Mesendoderm (in vitro differentiated cells): Measurements from ENCODE around the gene MUSK.

Experiments
- DNase-seq: peaks from one replicate; pipeline ENCODE4 v3.0.0; 2013
- H2AK5ac ChIP-seq: 2 replicates; pipeline ENCODE4 v1.6.1; 2013; ENCODE audit warnings: low read length, inconsistent platforms
- H2BK120ac ChIP-seq: 2 replicates; pipeline ENCODE4 v1.6.1; 2013; ENCODE audit warnings: low read depth, mild to moderate bottlenecking, low read length, moderate library complexity, mixed read lengths
- H2BK15ac ChIP-seq: replicated peaks from 2 replicates; pipeline ENCODE4 v1.6.1; 2013; ENCODE audit warnings: low read depth, mild to moderate bottlenecking, moderate library complexity
- H2BK5ac ChIP-seq: 2 replicates; pipeline ENCODE4 v1.6.1; 2013; ENCODE audit warnings: low read length, inconsistent platforms
- H3K18ac ChIP-seq: 2 replicates; pipeline ENCODE4 v1.6.1; 2013; ENCODE audit warnings: mild to moderate bottlenecking, low read length, mixed read lengths
- H3K23ac ChIP-seq: one replicate; pipeline ENCODE4 v1.6.1; 2013; ENCODE audit warnings: low read length
- H3K27ac ChIP-seq: 2 replicates; pipeline ENCODE4 v1.5.1; 2013; ENCODE audit warnings: low read depth, mild to moderate bottlenecking, inconsistent platforms, low read length, moderate library complexity
- H3K27me3 ChIP-seq: 2 replicates; pipeline ENCODE4 v1.6.1; 2013; ENCODE audit warnings: low read length, control low read depth, mild to moderate bottlenecking, inconsistent platforms; ENCODE audit not compliant: insufficient read depth, poor library complexity
- H3K36me3 ChIP-seq: 2 replicates; pipeline ENCODE4 v1.6.1; 2013; ENCODE audit warnings: low read length, inconsistent platforms; ENCODE audit not compliant: control insufficient read depth, insufficient read depth
- H3K4ac ChIP-seq: one replicate; pipeline ENCODE4 v1.6.1; 2013; ENCODE audit warnings: low read depth, mild to moderate bottlenecking, low read length, moderate library complexity
- H3K4me1 ChIP-seq: 2 replicates; pipeline ENCODE4 v1.6.1; 2013; ENCODE audit warnings: low read depth, low read length, inconsistent platforms; ENCODE audit not compliant: control insufficient read depth
- H3K4me2 ChIP-seq: 2 replicates; pipeline ENCODE4 v1.6.1; 2013; ENCODE audit warnings: low read length
- H3K4me3 ChIP-seq: 2 replicates; pipeline ENCODE4 v1.5.1; 2013; ENCODE audit warnings: mild to moderate bottlenecking, low read length
- H3K56ac ChIP-seq: one replicate; pipeline ENCODE4 v1.6.1; 2013; ENCODE audit warnings: low read length
- H3K79me1 ChIP-seq: 2 replicates; pipeline ENCODE4 v1.6.1; 2013; ENCODE audit warnings: low read length, inconsistent platforms
- H3K79me2 ChIP-seq: 2 replicates; pipeline ENCODE4 v1.6.1; 2013; ENCODE audit warnings: mild to moderate bottlenecking, low read length; ENCODE audit not compliant: control insufficient read depth, insufficient read depth
- H3K9ac ChIP-seq: 2 replicates; pipeline ENCODE4 v1.6.1; 2013; ENCODE audit warnings: low read length, inconsistent platforms
- H4K5ac ChIP-seq: one replicate; pipeline ENCODE4 v1.6.1; 2013; ENCODE audit warnings: low read length
- H4K8ac ChIP-seq: one replicate; pipeline ENCODE4 v1.6.1; 2013; ENCODE audit warnings: low read depth, mild to moderate bottlenecking, control low read depth, low read length, moderate library complexity
- whole genome bisulfite sequencing: extraction: QIAGEN DNeasy Blood & Tissue Kit; methylation state at CpG from one replicate; pipeline ENCODE4 v1.1.7; 2013; ENCODE audit warnings: low lambda C conversion rate, missing lambda C conversion rate; ENCODE audit not compliant: insufficient coverage; ENCODE audit errors: extremely low coverage; 5-methylcytosine and 5-hydroxymethylcytosine counted together

Gene MUSK

DNA sequence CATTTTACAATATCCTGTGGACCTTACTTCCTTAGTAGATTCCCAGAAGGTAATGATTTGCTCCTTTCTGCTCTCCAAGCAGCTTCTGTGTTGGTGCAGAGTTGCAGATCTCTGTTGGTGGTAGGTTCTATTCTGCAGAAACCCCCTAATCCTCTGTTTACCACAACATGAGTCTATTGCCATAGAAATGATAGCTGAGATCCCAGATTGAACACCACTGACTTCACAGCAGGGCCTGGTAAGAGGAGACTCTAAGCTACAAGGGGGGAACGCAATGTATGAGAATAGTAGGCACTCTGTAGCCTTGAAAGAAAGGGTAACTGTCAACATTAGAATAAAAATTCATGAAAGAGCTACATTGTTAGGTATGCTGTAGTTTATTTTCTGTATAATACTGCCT is 59.5 kb downstream of the MUSK start:
- Histone ChIP-seq H2BK120ac (no peak overlapping the region), H4K8ac (no peak overlapping the region), H3K4me2 (no peak overlapping the region), H3K23ac (no peak overlapping the region), H3K9ac (no peak overlapping the region), H2AK5ac (no peak overlapping the region), H3K4ac (no peak overlapping the region), H3K36me3 (no peaks in the 10 kb centered on the region), H2BK5ac (no peak overlapping the region), H3K27ac (no peak overlapping the region), H3K56ac (no peak overlapping the region), H4K5ac (no peak overlapping the region), H3K4me3 (no peak overlapping the region), H3K79me2 (no peaks in the 10 kb centered on the region), H3K27me3 (no peaks in the 10 kb centered on the region), H3K79me1 (no peaks in the 10 kb centered on the region), H3K4me1 (no peaks in the 10 kb centered on the region), H3K18ac (no peak overlapping the region), H2BK15ac (no peak overlapping the region)
- WGBS = no CpG with 5 or more reads among the region's 1 CpG
- peak; percentile 63 for DNase-seq

DNA sequence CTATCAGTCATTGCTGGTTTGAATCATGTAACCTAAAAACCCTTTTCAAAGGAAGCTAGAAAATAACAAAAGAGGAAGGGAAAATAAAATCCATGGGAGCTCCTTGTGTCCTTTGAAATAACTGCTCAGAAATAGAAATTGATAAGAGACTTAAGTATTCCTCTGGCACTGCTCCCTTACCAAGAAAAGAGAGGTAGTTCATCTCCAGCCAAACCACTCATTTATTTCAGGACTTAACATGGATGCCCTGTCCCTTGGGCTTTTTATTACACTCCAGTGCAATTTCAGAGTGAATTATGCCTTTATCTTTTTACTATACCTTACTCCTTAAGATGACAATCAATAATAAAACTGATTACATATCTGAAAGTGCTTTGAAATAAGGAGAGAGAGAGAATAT is 61.0 kb downstream of the MUSK start:
- Histone ChIP-seq H3K79me1 (no peaks in the 10 kb centered on the region), H3K18ac (no peak overlapping the region), H3K4ac (no peak overlapping the region), H3K36me3 (no peaks in the 10 kb centered on the region), H3K4me2 (no peak overlapping the region), H2BK5ac (no peak overlapping the region), H3K23ac (no peak overlapping the region), H3K27me3 (no peaks in the 10 kb centered on the region), H2BK120ac (no peak overlapping the region), H3K4me1 (no peaks in the 10 kb centered on the region), H3K56ac (no peak overlapping the region), H3K79me2 (no peaks in the 10 kb centered on the region), H3K27ac (no peak overlapping the region), H4K5ac (no peak overlapping the region), H2BK15ac (no peak overlapping the region), H4K8ac (no peak overlapping the region), H3K9ac (no peak overlapping the region), H2AK5ac (no peak overlapping the region), H3K4me3 (no peak overlapping the region)
- no peak for DNase-seq

DNA sequence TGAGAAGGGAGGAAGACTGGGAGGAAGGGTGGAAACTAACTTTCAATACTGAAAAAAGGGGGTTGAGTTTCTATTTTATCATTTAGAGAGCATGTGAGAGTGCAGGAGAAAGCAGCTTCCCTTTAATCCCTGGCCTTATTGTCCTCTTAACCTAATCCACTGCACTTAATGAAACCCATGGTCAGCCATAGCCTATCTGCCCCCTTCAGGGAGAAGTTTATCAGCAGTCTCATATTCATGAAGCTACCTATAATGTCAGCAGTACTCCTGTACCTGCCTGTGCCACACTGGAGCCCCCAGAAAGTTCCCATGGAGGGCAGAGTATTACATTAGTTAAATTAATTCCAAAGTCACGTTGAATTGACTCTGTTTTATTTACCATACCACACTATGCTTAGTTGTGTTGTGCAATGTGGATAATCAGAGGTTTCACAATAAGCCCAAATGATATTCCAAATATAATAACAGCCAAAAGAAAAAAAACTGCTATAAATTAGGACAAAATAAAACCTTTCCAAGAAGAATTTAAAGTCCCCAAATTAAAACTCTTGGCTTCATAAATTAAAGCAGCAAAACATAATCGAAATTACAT is 62.9 kb downstream of the MUSK start:
- Histone ChIP-seq H3K36me3 (no peaks in the 10 kb centered on the region), H3K56ac (no peak overlapping the region), H2BK120ac (no peak overlapping the region), H2AK5ac (no peak overlapping the region), H3K4me1 (no peaks in the 10 kb centered on the region), H3K27me3 (no peaks in the 10 kb centered on the region), H4K5ac (no peak overlapping the region), H2BK5ac (no peak overlapping the region), H4K8ac (no peak overlapping the region), H3K4ac (no peak overlapping the region), H3K4me3 (no peak overlapping the region), H3K23ac (no peak overlapping the region), H3K18ac (no peak overlapping the region), H3K9ac (no peak overlapping the region), H3K4me2 (no peak overlapping the region), H3K79me2 (no peaks in the 10 kb centered on the region), H3K79me1 (no peaks in the 10 kb centered on the region), H3K27ac (no peak overlapping the region), H2BK15ac (no peak overlapping the region)
- 100% methylated on average over 1 of the region's 2 CpGs for WGBS
- no peak for DNase-seq

DNA sequence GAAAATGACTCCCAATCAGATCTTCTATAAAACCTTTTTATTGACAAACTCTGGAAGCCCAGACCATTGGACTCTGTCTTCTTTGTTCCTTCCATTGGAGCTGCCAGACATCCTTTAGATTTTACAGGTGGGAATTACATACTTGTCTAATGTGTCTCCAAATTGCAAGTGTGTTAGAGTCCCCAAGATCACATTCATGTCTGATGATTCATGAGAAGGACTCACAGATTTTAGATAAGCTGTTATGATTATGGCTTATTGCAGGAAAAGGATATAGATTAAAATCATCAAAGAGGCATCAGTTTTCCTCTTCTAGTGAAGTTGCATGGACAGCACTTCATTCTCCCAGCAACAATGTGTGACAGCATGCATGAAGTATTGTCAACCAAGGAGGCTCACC is 70.4 kb downstream of the MUSK start:
- H2BK120ac ChIP-seq = no peak overlapping the region
- no peaks in the 10 kb centered on the region for H3K36me3 ChIP-seq
- H3K79me2 ChIP-seq = no peaks in the 10 kb centered on the region
- no peak overlapping the region for H3K4me2 ChIP-seq
- no peaks in the 10 kb centered on the region for H3K79me1 ChIP-seq
- no peak overlapping the region for H4K5ac ChIP-seq
- H4K8ac ChIP-seq = no peak overlapping the region
- H3K27ac ChIP-seq = no peak overlapping the region
- H3K18ac ChIP-seq = no peak overlapping the region
- no peaks in the 10 kb centered on the region for H3K4me1 ChIP-seq
- H3K4me3 ChIP-seq = no peak overlapping the region
- no peak overlapping the region for H3K9ac ChIP-seq
- H2AK5ac ChIP-seq = no peak overlapping the region
- no peak overlapping the region for H3K4ac ChIP-seq
- no peak overlapping the region for H2BK15ac ChIP-seq
- H3K27me3 ChIP-seq = no peaks in the 10 kb centered on the region
- no peak overlapping the region for H3K23ac ChIP-seq
- no peak for DNase-seq
- no peak overlapping the region for H2BK5ac ChIP-seq
- no peak overlapping the region for H3K56ac ChIP-seq

DNA sequence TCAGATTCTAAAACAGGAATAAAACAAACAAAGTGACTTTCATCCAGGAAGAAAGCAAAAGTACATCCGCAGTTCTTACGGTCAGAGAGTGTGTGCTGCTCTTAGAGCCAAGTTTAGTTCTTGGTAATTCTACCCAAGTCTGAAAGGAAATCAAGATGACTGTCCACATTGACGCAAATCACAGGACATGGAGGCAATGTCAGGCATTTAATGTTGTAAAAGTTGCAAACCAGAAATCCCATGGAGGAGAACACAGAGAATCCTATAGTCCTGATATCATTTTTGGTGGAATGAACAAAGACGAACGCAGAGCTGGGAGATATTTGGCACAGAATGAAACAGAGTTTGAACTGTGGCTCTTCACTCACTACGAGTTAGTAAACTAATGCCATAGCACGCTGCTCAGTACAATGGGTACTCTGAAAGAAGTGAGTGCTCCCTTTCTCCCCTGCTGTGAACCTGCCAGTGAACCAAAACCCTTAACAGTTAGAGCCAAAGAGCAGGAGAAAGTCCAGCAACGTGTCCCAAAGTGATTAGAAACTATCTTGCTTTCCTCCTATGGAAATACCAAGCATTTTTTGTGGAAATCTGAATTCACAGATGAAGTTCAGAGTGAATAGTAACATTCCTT is 74.3 kb downstream of the MUSK start:
- H2BK5ac ChIP-seq = no peak overlapping the region

More for the DNA sequence above, 74.3 kb downstream of the MUSK start:
- no peak overlapping the region for H3K56ac ChIP-seq
- H3K79me2 ChIP-seq = no peaks in the 10 kb centered on the region
- H2BK15ac ChIP-seq = no peak overlapping the region
- no peak overlapping the region for H2AK5ac ChIP-seq
- H2BK120ac ChIP-seq = no peak overlapping the region
- H3K27ac ChIP-seq = no peak overlapping the region
- H3K9ac ChIP-seq = no peak overlapping the region
- H4K8ac ChIP-seq = no peak overlapping the region
- no peak overlapping the region for H3K4me2 ChIP-seq
- no peak overlapping the region for H3K18ac ChIP-seq
- H3K27me3 ChIP-seq = no peaks in the 10 kb centered on the region
- no CpG with 5 or more reads among the region's 8 CpGs for WGBS
- H3K79me1 ChIP-seq = no peaks in the 10 kb centered on the region
- peak; percentile 52 for DNase-seq
- H3K36me3 ChIP-seq = no peaks in the 10 kb centered on the region
- no peak overlapping the region for H3K23ac ChIP-seq
- peaks cover 3% of the 10 kb centered on the region for H3K4me1 ChIP-seq
- no peak overlapping the region for H4K5ac ChIP-seq
- no peak overlapping the region for H3K4ac ChIP-seq
- H3K4me3 ChIP-seq = no peak overlapping the region
